GM21367 (cell line): ENCODE data around the gene SMCO2.

Source experiments
- ATAC-seq: cut with Tn5 transposase; IDR thresholded peaks from one replicate; pipeline ENCODE4 v1.9.1; 2021; ENCODE audit not compliant: unreplicated experiment

The SMCO2 gene

DNA sequence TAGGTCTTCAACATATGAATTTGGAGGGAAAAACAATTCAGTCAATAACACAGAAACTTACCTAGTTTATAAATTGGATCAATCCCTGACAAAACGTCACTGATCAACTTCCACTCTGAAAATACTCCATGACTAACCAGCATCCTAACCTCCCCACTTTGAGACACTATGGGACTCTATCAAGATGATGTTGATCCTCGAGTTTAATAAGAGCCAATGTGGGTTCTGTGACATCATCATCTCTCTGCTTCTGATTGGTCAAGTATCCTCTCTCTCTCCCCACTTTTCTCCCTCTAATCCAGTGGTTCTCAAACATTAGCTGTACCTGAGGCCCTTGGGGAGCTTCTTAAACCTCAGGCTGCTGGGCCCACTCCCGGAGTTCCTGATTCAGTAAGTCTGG is at the start of gene SMCO2:
TSS of gene SMCO2 (plus strand) at position 301 of the 400 bp plus-strand sequence. CDS start 23,896 bp downstream, outside the sequence.
- no peak for ATAC-seq

DNA sequence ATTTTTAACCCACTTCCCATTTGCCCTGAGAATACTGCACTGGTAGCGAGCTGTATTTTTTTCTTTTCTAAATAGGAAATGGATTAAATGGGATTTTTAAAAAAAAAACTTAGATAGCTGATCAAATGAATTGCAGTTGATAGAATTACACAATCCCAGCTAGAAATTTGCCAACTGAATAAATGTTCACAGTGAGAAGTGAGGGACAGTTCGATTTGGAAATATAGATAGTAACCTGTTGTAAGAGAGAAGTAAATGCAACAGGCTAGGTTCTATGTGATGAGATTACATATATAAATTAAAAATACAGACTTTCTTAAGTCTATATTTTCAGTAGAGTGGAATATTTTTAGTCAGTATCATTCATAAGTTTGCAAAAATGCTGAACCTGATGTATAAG is 48.1 kb upstream of the SMCO2 start:
- no peak for ATAC-seq

DNA sequence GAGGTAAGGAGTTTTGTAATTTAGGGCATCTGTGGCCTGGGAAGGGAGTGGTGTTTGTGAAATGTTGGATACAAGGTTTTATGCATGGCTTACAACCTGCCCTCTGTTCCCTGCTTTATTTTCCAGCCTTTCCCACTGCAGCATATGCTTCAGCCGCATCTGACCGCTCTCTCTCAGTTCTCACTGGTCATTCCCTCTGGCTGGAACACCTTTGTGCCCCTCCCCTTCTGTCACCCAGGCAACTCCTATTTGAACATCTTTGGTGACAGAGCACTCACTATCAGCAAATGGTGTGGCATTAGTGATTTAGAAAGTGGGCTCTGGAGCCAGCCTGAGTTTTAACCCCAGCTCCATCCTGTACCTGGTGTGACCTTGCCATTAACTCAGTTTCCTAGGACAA is 47.5 kb upstream of the SMCO2 start:
- ATAC-seq: no peak

DNA sequence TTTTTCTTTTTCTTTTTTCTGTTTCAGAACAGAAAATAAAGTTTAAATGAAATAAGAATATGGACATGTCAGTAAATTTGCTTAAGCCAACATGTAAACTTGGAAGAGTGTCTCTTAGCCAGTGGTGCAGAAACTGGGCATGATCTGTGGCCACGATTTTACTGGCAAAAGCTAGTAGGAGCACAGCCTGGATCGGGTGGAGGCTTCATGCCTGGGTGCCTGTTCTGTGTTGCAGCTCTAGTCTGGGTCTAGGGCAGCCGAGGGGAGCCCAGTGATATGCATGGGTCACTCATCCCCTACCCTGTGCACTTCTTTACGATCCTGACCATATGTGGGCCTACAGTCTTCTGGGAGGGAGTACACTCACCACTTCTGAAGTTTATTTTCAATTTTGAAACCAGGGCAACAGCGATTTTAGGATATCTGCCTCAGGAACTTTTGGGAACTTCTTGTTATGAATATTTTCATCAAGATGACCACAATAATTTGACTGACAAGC is 45.6 kb upstream of the SMCO2 start:
- ATAC-seq: no peak

DNA sequence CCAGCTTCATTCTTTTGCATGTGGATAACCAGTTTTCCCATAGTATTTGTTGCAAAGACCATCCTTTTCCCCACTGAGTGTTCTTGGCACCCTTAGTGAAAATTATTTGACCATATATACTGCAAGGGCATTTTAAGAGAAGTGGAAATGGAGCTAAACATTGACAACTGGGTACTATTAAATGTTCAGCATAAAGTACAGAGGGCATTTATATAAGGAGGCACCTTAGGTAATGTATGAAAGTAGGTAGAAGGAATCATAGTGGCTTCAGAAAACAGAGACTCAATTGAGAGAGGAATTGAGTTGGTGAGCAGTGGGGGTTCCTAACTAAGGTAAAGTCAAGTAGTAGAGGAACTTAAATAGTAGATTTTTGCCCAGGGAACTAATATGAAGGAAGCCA is 34.5 kb upstream of the SMCO2 start:
- ATAC-seq: no peak

DNA sequence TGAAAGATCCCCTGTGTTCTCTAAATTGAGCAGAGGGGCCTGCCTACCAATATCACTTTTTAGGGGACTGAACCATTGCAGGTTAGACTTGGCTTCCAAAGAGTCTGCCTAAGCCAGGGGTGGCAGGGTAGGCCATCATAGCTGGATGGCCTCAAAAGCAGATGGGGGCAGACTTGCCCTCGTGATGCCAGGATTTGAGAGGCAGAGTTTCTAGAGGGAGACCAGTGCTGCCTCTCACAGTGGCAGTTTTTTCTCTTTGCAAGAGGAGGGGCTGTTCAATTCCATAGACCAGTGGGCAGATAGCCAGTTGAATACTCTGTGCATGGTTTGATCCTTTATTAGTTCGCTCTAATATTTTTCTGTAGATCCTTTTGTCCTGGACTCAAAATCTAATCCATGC is 23.8 kb upstream of the SMCO2 start:
- no peak for ATAC-seq

DNA sequence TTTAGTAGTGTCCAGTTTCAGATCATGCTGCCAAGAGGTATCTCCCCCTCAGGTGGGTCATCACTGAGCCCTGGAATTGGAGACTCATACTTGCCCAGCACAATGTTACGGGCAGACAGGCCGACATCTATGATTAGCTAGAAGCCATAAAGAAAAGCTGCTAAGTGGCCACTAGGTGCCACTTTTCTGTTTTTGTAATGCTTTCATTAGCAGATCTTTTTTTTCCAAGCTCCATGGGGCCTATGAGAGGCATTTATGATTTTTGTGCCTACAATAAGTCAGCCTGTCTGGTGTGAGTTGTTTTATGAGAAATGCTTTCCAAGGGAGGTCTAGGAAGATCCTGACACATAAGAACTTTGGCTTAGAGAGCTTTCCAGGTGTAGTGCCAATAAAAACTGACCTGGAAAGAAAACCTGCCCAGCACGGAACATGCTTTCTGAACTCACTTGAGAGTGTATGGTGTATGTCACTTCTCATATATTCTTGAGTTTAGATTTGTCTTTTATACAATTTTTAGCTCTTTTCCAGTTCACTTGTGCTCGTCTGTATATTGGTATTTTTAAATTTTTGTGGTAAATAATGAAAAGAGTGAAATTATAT is 21.8 kb upstream of the SMCO2 start:
- no peak for ATAC-seq

DNA sequence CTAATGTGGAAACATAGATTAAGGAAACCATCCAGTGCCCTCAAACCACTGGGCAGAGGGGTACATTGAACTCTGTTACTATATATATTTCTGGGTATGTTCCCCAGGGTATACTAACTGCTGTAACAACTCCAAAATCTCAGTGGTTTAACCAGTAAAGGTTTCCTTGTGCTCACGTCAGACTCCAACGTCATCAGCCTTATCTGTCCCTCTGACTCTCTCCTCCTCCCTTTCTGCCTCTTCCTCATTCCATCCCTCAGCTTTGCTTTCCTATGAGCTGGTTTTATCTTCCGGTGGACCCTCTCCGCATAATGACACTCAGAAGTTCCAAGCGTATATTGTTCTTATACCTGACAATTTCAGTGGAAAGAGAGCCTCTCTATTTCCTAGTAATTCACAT is 21.2 kb upstream of the SMCO2 start:
- no peak for ATAC-seq

DNA sequence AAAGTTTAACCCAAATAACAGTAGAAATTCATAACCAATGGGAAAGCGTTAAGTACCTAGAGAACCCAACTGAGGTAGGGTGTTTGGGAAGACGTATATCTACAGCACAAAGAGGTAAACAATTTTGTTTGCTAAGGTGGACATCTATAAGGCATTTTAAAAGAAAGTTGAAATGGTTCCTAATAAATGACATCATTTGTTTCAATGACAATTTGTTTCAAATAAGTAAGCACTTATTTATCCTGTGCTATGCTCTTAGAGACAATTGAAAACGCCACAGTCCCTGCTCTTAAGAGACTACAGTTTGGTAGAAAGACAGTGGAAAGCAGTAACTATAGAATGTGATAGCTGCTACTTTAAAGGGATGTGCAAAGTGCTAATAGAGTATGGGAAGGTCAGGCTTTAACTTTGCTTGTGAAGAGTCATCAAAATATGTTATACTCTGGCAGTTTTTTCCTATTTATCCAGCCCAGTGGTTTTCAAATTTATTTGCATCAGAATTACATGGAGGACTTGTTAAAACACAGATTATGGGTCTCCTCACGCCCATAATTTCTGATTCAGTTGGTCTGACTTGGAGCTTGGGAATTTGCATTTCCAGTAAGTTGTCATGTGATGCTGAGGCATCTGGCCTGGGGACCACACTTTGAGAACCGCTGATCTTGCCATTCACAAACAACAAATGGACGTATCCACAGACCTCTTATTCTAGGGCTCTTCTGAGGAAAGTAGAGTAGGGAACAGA is 19.6 kb upstream of the SMCO2 start:
- no peak for ATAC-seq

DNA sequence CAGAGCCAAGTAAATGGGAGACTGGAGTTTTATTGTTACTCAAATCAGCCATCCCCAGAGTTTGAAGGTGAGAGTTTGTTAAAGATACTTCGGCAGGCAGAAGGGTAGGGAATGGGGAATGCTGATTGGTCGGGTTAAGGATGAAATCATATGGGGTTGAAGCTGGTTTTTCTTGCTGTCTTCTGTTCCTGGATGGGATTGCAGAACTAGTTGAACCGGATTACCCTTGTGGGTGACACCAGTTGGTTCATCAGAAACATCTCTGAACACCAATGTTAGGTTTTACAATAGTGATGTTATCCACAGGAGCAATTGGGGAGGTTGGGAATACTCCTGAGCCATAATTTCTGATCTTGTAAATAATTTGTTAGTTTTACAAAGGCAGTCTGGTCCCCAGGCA is 18.7 kb upstream of the SMCO2 start:
- ATAC-seq: no peak

DNA sequence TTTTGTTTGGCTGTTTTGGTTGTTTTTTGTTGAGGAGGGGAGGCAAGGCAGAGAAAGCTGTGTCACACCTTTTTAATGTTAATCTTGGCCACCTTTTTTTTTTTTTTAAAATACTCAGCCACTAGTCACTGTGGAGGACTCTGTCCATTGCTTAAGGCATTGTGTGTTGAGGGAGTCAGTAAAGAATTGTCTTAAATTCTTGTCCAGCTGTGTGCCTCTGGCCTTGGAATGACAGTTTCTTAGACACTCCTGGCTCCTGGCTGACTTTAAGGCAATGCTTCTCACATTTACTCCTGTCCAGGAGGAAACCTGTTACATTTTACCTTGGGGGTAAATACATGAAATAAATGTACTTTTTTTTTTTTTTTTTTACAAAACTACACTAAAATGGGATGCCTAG is 18.1 kb upstream of the SMCO2 start:
- ATAC-seq: no peak

DNA sequence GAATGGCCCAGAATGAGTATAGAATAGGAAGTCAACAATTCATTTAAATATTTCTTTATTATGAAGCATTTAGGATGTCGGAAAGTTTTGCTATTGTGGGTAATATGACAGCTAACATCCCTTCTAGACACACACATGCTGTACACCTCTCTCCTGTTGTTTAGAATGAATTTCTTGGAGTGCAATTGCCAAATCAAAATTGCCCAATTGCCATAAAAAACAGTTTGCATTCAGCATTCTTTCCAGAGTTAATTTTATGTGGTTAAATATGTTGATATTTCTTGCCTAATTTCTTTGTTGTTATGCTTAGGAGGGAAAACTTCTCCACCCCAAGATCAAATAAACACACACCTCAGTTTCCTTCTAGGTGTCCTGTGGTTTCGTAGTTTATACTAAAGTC is 16.9 kb upstream of the SMCO2 start:
- no peak for ATAC-seq

DNA sequence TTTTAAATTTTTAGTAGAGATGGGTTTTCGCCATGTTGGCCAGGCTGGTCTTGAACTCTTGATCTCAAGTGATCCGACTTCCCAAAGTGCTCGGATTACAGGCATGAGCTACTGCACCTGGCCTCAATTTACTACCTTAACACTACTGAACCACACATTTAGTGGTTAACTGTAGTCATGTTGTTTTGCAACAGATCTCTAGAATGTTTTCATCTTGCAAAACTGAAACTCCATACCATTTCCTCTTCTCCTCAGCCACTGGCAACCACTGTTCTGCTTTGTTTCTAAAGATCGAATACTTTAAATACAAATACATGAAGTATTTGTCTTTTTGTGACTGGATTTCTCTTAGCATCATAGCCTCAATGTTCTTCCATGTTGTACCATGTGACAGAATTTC is 15.4 kb upstream of the SMCO2 start:
- ATAC-seq: no peak

DNA sequence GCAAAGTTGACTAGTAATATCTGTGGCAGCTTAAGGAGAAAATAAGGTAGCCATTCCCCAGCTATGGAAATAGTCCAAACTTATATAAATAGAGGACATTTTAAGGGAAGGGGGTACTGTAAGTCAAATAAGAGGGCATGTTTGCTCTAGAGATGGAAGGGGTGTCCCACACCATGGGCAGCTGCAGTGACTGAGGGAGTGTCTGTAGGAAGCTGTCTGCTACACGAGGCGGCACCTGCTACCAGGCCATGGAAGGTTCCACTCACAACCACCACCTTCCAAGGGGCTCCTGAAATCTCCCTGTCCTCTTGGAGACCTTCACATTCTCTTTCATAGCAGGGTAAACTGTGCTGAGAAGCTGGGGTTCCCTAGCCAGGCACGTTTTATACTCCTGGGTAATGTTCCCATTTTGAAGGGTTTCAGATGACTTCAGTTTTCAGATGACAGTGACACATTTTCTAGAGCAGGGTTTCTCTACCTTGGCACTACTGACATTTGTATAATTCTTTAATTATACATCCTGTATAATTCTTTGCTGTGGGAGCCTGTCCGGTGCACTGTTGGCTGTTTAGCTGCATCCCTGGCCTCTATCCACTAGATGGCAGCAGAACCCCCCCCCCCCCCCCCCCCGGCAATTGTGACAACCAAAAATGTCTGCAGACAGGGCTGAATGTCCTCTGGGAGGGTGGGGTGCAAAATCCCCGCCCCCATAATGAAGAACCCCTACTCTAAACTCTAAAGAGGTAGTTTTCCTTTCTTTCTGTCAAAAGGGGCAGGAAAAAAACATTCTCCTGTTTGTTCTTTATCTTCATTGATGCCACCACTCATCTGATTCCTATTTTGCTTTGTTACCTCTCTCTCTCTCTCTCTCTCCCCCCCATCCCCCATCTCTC is 11.6 kb upstream of the SMCO2 start:
- ATAC-seq: no peak

DNA sequence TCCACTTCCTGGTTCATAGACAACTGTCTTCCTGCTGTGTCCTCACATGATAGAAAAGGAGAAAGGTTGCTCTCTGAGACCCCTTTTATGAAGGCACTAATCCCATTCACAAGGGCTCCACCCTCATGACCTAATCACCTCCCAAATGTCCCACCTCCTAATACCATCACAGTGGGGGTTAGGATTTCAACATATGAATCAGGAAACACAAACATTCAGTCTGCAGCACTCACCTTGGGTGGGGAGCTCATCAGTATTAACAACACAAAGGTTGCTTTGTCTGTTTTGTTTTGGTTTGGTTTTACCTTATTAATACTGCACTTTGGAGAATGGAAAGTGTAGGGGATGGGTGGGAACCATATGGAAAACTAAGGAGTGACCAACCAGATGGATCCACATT is 10.5 kb upstream of the SMCO2 start:
- no peak for ATAC-seq

DNA sequence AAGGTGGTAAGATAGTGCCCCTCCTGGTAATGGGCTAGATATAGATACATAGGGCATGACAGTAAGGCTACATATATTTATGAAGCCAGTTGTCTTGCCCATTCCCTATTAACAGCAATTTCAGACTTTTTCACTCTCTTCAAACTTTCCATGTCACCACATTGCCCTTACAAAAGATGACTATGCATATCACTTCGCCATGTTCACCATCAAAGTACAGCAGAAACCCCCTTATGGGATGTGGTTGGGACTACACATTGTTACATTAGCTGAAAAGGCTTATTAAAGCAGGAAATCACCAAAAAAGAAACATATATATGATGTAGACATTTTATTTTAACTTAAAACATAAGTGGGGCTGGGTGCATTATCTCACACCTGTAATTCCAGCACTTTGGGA is 9.8 kb upstream of the SMCO2 start:
- ATAC-seq: no peak

DNA sequence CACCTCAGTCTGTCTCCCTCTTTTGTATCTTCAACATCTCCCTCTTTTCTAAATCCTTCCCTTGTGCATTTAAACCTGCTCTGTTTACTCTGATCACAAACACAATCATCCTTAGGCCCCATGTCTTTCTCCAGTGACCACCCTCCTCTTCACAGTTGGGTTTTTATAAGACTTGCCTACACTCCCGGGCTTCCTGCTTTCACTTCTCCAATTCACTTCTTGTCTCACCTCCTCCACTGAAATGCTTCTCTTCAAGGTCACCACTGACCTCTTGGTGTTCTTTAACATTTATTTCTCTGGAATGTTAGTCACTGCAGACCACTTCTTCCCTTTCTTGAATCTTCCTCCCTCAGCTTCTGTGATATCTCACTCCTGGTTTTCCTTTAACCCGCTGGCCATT is 8.7 kb upstream of the SMCO2 start:
- ATAC-seq: no peak

DNA sequence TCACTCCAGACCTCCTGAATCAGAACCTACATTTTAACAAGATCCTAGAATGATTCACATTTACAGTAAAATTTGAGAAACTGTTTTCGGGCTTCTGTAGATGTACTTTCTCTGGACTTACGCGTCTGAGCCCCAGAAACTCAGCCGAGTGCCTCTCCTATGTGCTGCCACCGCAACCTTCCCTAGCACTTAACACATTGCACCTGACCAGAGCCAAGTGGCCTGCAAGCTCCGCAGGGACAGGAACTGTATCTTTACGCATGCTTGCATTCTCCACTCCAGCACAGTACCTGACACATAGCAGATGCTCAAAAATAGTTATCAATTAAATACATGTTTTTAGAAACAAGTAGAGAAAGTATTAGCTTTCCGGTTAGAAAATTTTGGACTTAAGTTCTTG is 1.2 kb downstream of the SMCO2 start:
- no peak for ATAC-seq

DNA sequence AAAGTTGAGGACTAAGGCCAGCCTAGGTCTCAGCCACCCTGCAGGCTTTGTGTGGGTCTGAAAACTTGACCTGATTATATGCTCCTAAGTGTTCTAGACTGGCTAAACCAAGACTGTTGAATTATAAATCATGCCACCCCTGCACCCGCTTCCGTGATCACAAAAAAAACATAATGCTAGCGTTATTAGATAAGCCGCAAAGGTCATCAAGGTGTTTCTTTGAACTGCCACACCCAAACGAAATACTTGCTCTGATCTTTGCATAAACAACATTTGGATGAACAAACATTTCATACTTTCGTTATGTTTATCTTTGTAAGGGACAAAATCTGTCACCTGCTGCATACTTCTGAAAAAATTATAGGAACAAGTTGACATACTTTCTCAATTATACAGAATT is 2.5 kb downstream of the SMCO2 start:
- no peak for ATAC-seq

DNA sequence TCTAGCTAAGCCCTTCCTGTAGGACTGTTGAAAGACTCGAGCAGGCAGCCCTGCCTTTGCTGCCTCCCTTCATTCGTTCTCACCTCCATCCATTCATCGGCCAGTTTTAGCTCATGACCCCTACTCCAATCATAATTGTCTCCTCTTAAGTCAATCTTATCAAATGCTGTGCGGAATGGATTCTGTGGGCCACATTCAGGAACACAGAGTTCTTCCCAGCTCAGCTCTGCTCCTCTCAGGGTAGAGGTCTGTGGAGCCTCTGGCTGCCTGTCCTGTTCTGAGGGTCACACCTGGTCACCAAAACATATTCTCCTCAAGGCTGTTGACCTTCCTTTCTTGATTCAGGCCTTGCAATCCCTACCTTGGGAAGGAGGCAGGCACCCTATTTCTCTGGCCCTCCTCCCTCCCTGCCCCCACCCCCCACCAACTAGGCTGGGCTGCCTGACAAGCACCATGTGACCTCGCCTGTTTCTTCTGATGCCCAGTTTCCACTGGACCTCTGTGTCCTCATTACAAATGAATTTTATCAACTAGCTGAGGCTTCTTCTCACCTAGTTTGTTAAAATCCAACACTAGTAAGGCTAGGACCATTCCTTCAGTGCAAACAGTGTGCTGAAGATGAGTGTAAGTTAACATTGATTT is 3.5 kb downstream of the SMCO2 start:
- ATAC-seq: no peak
